K562 (cell line): ENCODE measurements around the gene CMTR1. TPM values are rescaled to one million over a fixed set of nuclear protein-coding genes. Genes with fewer than 3 reads are reported as not detected.

Experiments used
- CBX3 ChIP-seq, 2 experiments: IDR thresholded peaks; 1 replicate in 1 of 2; 2 replicates in 1 of 2; pipeline ENCODE4 v1.6.1; 2012; ENCODE audit warnings: inconsistent platforms in 2 of 2, low read length in 2 of 2, borderline replicate concordance in 1 of 2, control low read depth in 1 of 2
- ELK3 ChIP-seq: fragments of 450-650 bp; formaldehyde crosslinking; IDR thresholded peaks from 2 replicates; pipeline ENCODE4 v1.4.0; 2020; ENCODE audit warnings: mild to moderate bottlenecking
- FOXJ3 ChIP-seq: sonication (generic); formaldehyde crosslinking; IDR thresholded peaks from 2 replicates; pipeline ENCODE4 v1.4.0; 2020; ENCODE audit warnings: mild to moderate bottlenecking, missing genetic modification reagents
- NR1H2 ChIP-seq: sonication (generic); formaldehyde crosslinking; IDR thresholded peaks from 2 replicates; pipeline ENCODE4 v1.4.0; 2020; ENCODE audit warnings: mild to moderate bottlenecking, missing genetic modification reagents
- NR4A1 ChIP-seq, 2 experiments: fragments of 250-450 bp in 1 of 2; fragments of 450-650 bp in 1 of 2; sonication (Bioruptor Pico) in 1 of 2; IDR thresholded peaks; 2 replicates each; pipeline versions ENCODE4 v1.4.0 to v1.6.1; 2016 to 2020; ENCODE audit warnings: mild to moderate bottlenecking in 2 of 2, missing compliant biosample characterization in 1 of 2, missing genetic modification characterization in 1 of 2, moderate library complexity in 1 of 2
- PCBP1 ChIP-seq: fragments of 200-400 bp; formaldehyde crosslinking; IDR thresholded peaks from 2 replicates; pipeline ENCODE4 v1.6.1; 2018; ENCODE audit warnings: mild to moderate bottlenecking, low read depth, low read length; ENCODE audit not compliant: poor library complexity, severe bottlenecking
- PCBP2 ChIP-seq: fragments of 200-400 bp; formaldehyde crosslinking; IDR thresholded peaks from 2 replicates; pipeline ENCODE4 v1.6.1; 2018; ENCODE audit warnings: low read length, low read depth, mild to moderate bottlenecking, moderate library complexity; ENCODE audit not compliant: poor library complexity, severe bottlenecking
- SETDB1 ChIP-seq: IDR thresholded peaks from one replicate; pipeline ENCODE4 v1.6.1; 2012; ENCODE audit warnings: low read length, control low read depth, inconsistent platforms
- SIN3A ChIP-seq, 2 experiments: fragments of 150-350 bp in 1 of 2; IDR thresholded peaks; 2 replicates each; pipeline ENCODE4 v1.6.1; 2011 to 2016; ENCODE audit warnings: borderline replicate concordance in 2 of 2, low read depth in 2 of 2, low read length in 2 of 2, mild to moderate bottlenecking in 2 of 2, moderate library complexity in 2 of 2; ENCODE audit not compliant: control insufficient read depth in 1 of 2
- SIX5 ChIP-seq, 2 experiments: IDR thresholded peaks; 2 replicates each; pipeline ENCODE4 v1.6.1; 2011; ENCODE audit warnings: low read length in 2 of 2, borderline replicate concordance in 1 of 2, low read depth in 1 of 2, mild to moderate bottlenecking in 1 of 2, moderate library complexity in 1 of 2; ENCODE audit not compliant: insufficient read depth in 1 of 2
- SMAD3 ChIP-seq: fragments of 450-650 bp; formaldehyde crosslinking; conservative IDR thresholded peaks from 2 replicates; pipeline ENCODE4 v1.4.0; 2020; ENCODE audit warnings: mild to moderate bottlenecking
- SMAD4 ChIP-seq: fragments of 250-450 bp; sonication (Bioruptor Pico); conservative IDR thresholded peaks from 2 replicates; pipeline ENCODE4 v1.8.0; 2021; ENCODE audit warnings: inconsistent platforms, mild to moderate bottlenecking, moderate library complexity
- SRSF3 ChIP-seq: fragments of 200-400 bp; formaldehyde crosslinking; IDR thresholded peaks from 2 replicates; pipeline ENCODE4 v1.6.1; 2016; ENCODE audit warnings: mild to moderate bottlenecking, low read length, moderate library complexity; ENCODE audit not compliant: insufficient read depth
- TEAD4 ChIP-seq, 2 experiments: sonication (generic) in 1 of 2; formaldehyde crosslinking in 1 of 2; IDR thresholded peaks; 2 replicates each; pipeline versions ENCODE4 v1.6.1 to v1.8.0; 2012 to 2022; ENCODE audit warnings: borderline replicate concordance in 1 of 2, inconsistent platforms in 1 of 2, low read length in 1 of 2, mild to moderate bottlenecking in 1 of 2, missing genetic modification reagents in 1 of 2
- THRA ChIP-seq: fragments of 450-650 bp; IDR thresholded peaks from 2 replicates; pipeline ENCODE4 v1.6.1; 2017; ENCODE audit warnings: mild to moderate bottlenecking, moderate library complexity
- ZBED1 ChIP-seq: IDR thresholded peaks from 2 replicates; pipeline ENCODE4 v1.6.1; 2014
- ZKSCAN8 ChIP-seq: fragments of 200-800 bp; sonication (Bioruptor generic); IDR thresholded peaks from 2 replicates; pipeline ENCODE4 v1.6.1; 2016; ENCODE audit warnings: missing genetic modification characterization, missing compliant biosample characterization
- ZNF175 ChIP-seq: fragments of 200-800 bp; sonication (Bioruptor generic); IDR thresholded peaks from 2 replicates; pipeline ENCODE4 v1.6.1; 2016; ENCODE audit warnings: low read depth, mild to moderate bottlenecking, missing genetic modification characterization, missing compliant biosample characterization
- ZNF224 ChIP-seq: sonication (generic); formaldehyde crosslinking; IDR thresholded peaks from 2 replicates; pipeline ENCODE4 v1.8.0; 2022; ENCODE audit warnings: mild to moderate bottlenecking, missing genetic modification reagents
- ZNF23 ChIP-seq: fragments of 250-450 bp; sonication (Bioruptor Pico); IDR thresholded peaks from 2 replicates; pipeline ENCODE4 v1.4.0; 2020; ENCODE audit warnings: mild to moderate bottlenecking
- ZNF41 ChIP-seq: fragments of 250-450 bp; sonication (Bioruptor Pico); conservative IDR thresholded peaks from 2 replicates; pipeline ENCODE4 v1.4.0; 2020; ENCODE audit warnings: mild to moderate bottlenecking
- ZNF639 ChIP-seq, 2 experiments: fragments of 200-800 bp in 1 of 2; sonication (Bioruptor generic) in 1 of 2; sonication (generic) in 1 of 2; formaldehyde crosslinking in 1 of 2; IDR thresholded peaks in 1 of 2; conservative IDR thresholded peaks in 1 of 2; 2 replicates each; pipeline versions ENCODE4 v1.5.0 to v1.6.1; 2016 to 2020; ENCODE audit warnings: missing compliant biosample characterization in 1 of 2, missing genetic modification characterization in 1 of 2, missing genetic modification reagents in 1 of 2
- polyA plus RNA-seq, 8 experiments: library from polyadenylated mRNA; depleted of rRNA in 4 of 8; stranded (reverse) in 5 of 8; unstranded in 3 of 8; fragments of >200 nt; fragmentation: Nextera tagmentation in 2 of 8; fragmentation: Illumina TruSeq in 1 of 8; extraction: Ambion mirVana in 2 of 8; extraction: Trizol in 1 of 8; gene quantifications; 2 replicates each; pipeline versions ENCODE4 v1.2.1 to v1.2.3, GENCODE V29; 2011 to 2014; ENCODE audit warnings: inconsistent platforms in 1 of 8, missing spikeins in 1 of 8
- total RNA-seq, 7 experiments: library from RNA; depleted of rRNA in 6 of 7; stranded (reverse); fragments of >200 nt in 6 of 7; fragmentation: Illumina TruSeq in 2 of 7; extraction: Trizol in 2 of 7; gene quantifications; 2 replicates each; pipeline versions ENCODE4 v1.2.1 to v1.2.3, GENCODE V29; 2011 to 2021; ENCODE audit warnings: low replicate concordance in 1 of 7

Gene CMTR1
- total and polyA plus RNA-seq, 9 of the 15 experiments (the other 6 are each of a cell fraction or from before 2014, with no cell fraction given) = 2.9 to 63.5 (median 49.5) TPM

- no peak for TF ChIP-seq NR4A1 (CRISPR knock-in tag; IDR thresholded peaks at IDR 0.05)
- no peak for TF ChIP-seq NR4A1 (tag; IDR thresholded peaks at IDR 0.05)
- TF ChIP-seq PCBP2 = no peak
- TF ChIP-seq SETDB1 = no peak
- no peak; the same call in 1 of the 2 replicates for TF ChIP-seq ZNF23 (CRISPR knock-in tag)
- peak; percentile 84; the same call in 1 of the 2 replicates for TF ChIP-seq ZNF175 (CRISPR knock-in tag)
- no peak for TF ChIP-seq NR1H2
- peak; percentile 79 for TF ChIP-seq ZKSCAN8 (CRISPR knock-in tag)
- no peak for TF ChIP-seq THRA
- TF ChIP-seq ZNF639 (CRISPR knock-in tag; conservative IDR thresholded peaks at IDR 0.05 in 1 of 2, IDR thresholded peaks at IDR 0.05 in 1 of 2) = 0 out of 4 replicates have a peak, but pooled peaks of 1 of the 2 experiments have one; percentile 59
- peak; percentile 48 to 90; a peak in 3 of 4 replicates for TF ChIP-seq SIN3A (IDR thresholded peaks at IDR 0.05; ENCODE audit: borderline replicate concordance in 2 of 2, control insufficient read depth in 1 of 2, low read depth in 2 of 2, low read length in 2 of 2)
- TF ChIP-seq SMAD3 = no peak
- peak; percentile 92; the same call in 1 of the 2 replicates for TF ChIP-seq ZBED1
- TF ChIP-seq ZNF224 = no peak
- TF ChIP-seq SIX5 (IDR thresholded peaks at IDR 0.05; ENCODE audit: borderline replicate concordance in 1 of 2, insufficient read depth in 1 of 2, low read depth in 1 of 2, low read length in 2 of 2) = no peak
- TF ChIP-seq FOXJ3 (CRISPR knock-in tag) = no peak
- TF ChIP-seq ELK3 = no peak
- TF ChIP-seq ZNF41 (CRISPR knock-in tag) = no peak
- no peak for TF ChIP-seq SRSF3
- TF ChIP-seq CBX3 (IDR thresholded peaks at IDR 0.05; ENCODE audit: borderline replicate concordance in 1 of 2, low read length in 2 of 2) = peak in 1 of 2 experiments; percentile 93; a peak in 2 of 3 replicates
- TF ChIP-seq SMAD4 (CRISPR knock-in tag) = peak; percentile 95
- peak; percentile 99 for TF ChIP-seq TEAD4 (IDR thresholded peaks at IDR 0.05; ENCODE audit: low read length)
- no peak for TF ChIP-seq TEAD4 (CRISPR knock-in tag; IDR thresholded peaks at IDR 0.05; ENCODE audit: borderline replicate concordance)
- no peak for TF ChIP-seq PCBP1
Measured at GRCh38 chr6:37459981-37460800, 27.2 kb downstream of the CMTR1 start (continued).
